Measurements from ENCODE around the gene SYT6.

Gene SYT6, protein sequence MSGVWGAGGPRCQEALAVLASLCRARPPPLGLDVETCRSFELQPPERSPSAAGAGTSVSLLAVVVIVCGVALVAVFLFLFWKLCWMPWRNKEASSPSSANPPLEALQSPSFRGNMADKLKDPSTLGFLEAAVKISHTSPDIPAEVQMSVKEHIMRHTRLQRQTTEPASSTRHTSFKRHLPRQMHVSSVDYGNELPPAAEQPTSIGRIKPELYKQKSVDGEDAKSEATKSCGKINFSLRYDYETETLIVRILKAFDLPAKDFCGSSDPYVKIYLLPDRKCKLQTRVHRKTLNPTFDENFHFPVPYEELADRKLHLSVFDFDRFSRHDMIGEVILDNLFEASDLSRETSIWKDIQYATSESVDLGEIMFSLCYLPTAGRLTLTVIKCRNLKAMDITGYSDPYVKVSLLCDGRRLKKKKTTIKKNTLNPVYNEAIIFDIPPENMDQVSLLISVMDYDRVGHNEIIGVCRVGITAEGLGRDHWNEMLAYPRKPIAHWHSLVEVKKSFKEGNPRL
- 0 to 0.22 (median 0.19) reads per million in 3 experiments for total RNA-seq

DNA sequence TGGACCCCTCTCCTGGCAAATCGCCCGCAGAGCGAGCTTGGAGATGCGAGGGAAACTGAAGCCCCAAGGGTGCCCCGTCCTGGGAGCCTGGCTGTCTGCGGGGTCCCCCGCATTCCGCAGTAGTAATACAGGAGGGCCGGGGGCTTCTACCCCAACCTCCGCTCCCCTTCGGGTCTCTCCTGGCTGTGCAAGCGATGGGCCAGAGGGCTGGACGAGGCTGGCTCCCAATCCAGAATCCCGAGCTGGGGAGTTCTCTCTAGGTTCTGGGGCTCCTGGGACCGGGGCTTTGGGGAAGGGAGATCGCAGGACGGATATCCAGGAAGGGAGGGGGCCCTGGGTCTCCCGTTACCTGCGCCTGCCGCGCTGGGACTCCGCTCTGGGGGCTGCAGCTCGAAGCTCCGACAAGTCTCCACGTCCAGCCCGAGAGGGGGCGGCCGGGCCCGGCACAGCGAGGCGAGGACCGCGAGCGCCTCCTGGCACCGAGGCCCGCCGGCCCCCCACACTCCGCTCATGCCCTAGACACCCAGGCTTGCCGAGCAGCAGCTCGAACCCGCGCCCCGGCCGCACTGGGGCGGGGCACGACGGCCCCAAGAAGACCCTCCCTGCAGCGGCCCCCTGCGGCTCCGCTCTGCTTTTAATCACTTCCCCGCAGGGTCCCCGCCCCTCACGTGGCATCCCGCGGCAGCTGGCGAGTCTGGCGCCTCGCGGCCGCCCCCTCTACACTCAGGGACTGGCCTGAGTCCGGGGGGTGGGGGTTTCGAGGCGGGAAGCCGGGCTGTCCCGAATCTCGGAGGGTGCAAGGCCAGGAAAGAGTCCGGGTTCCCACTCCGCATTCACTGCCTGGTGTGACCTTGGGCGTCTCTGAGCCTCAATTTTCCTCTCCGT, at the start of gene SYT6:
SYT6 (minus strand) TSS at position 609 of the 885 bp plus-strand sequence; CDS start at position 512, 97 bp downstream.
- DNase-seq: no peak

DNA sequence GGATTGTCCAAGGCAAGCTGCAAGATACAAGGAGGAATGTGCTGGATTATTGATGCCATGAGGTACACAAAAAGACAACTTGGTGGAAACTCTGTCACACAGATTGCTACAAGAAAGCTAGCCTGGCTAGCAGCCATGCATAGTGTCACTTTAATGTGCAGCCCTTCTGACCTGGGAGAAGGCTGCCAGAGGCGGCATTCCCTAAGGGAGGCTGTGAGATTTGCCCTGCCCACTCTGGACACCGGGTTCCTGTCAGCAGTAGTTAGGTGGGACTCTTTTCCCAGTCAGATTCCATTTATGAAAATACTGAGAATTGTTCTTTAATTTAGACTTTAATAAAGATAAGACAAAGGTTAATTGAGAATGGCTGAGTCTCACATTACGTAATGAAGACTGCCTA, 47.8 kb upstream of the SYT6 start:
- DNase-seq: no peak

DNA sequence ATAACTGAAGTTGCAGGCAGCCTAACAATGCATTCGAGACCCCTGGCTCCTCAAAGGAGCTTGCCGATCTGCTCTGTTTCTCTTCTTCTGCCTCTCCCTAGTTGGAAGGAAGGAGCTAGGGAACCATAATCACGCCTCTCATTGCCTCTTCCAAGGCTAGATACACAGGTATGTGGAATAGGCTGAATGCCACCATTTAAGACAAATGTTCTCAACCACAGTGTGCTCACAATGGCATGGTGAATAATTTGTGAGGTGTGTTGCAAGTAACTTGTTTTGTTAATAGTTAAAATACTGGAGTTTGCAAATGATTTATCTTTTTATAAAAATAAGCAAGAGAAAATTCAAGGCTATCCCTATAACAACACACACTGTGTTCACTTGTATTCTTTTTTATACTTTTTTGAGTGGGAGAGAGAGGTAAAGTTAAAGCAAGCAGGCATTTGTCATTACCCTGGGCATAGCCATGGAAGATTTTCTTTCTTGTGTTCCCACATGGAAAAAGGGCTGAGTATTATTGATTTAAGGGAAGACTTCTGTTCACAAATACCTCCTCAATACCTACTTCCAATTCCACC, 45.4 kb upstream of the SYT6 start:
- no peak for DNase-seq

DNA sequence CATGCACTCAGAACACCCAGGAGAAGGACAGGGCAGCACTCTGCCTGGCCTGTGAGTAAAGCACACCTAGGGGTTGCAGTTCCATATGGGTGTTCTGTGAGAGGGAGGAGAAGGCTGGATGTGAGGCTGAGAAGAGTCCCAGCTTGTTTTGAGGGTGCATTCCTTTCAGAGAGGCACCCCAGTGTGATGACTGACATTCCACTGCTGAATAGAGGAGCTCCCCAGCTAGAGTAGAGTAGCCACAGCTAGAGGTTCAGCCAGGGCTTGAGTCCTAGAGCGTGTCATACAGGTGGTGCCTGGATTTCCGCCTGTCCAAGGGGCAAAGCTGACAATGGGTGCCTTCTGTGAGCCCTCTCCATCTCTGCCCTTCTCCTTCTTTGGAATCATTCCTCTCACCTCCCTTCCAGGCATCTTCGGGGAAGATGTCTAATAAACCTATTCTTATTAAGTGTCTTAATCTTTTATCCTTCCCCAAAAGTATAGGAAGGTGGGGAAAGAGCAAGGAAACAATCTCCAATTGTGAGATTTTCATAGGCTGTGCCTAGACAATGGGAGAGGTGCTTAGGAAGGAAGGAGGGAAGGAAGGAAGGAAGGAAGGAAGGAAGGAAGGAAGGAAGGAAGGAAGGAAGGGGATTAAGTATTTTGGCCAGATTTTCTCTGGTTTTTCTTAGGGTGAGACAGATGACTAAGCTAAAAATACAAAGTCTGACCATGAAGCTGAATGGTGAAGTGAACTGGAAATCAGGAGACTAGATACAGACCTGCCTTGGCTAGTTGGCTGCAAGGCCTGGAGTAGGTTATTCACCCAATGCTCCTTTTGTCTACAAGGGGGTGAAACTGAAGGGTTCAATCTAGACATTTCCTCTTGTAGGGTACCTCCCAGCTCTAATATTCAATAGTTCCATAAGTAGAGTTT, 43.6 kb upstream of the SYT6 start:
- DNase-seq: no peak

DNA sequence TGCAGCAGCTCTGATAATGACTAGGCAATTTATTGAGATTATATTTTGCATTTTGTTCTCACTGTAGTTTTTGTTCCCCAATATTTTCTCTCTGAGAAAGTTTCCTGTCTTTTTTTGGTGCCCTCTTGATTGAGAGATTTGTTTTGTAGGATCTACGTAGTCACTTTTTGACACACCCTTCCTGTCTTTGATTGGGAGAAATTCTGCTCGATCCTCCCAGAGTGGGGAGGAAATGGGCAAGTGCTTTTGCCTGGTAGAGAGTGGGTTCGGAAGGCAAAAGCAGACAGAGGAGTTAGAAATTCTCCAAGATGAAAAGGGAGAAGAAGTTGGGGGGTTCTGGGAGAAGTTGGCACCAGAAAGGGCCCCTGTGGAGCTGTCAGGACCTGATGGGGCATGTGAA, 42.1 kb upstream of the SYT6 start:
- DNase-seq: no peak

DNA sequence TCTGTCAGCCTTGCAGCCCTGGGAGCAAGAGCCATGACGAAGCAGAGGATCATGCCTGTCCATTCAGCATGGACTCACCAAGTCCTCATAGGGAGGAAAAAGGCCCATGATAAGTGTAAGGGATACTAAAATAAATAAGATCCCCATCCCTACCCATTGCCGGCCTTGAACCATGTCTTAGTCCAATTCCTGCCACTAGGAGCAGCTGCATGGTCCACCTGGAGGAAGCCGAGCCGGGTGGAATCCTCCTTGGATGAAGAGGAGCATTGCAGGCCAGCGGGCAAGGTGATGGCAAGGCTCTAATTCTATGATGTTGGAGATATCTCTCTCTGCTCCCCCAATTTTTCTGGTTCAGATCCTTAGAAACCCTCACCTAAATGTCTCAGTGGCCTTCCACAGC, 38.7 kb upstream of the SYT6 start:
- DNase-seq: no peak

DNA sequence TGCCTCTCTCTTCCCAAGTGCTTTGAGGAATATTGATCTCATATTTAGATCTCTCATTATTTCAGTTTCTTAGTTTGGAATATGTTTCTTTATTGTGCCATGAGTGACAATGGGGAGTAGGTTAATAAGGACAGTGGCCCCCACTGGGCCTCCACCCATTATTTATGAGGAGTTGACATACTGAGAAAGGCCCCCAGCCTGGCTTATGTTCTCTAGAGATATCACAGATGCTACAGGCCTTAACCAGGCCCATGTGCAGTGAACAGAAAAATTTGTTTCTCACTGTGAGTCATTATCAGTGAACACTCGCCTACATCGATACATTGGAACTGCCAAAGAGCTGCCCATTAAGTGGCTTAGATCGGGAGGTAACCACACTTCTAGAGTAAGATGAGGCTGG, 35.7 kb upstream of the SYT6 start:
- no peak for DNase-seq

DNA sequence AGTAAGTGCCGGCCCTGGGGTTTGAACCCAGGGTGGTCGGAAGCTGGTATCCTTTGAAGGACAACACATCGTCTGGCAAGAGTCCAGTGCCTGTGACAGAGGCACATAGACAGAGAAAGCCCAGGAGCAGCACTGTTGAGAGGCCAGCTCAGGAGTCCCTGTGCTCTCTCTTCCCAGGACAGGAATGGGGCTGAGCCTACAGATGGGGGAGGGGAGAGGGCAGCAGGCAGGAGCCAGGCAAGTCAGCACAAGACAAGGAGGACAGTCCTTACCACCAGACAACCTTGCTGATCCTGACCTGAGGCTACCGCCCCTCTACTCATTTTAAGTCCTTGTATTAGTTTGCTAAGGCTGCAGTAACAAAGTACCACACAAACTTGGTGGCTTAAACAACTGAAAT, 27.7 kb upstream of the SYT6 start:
- DNase-seq: no peak

DNA sequence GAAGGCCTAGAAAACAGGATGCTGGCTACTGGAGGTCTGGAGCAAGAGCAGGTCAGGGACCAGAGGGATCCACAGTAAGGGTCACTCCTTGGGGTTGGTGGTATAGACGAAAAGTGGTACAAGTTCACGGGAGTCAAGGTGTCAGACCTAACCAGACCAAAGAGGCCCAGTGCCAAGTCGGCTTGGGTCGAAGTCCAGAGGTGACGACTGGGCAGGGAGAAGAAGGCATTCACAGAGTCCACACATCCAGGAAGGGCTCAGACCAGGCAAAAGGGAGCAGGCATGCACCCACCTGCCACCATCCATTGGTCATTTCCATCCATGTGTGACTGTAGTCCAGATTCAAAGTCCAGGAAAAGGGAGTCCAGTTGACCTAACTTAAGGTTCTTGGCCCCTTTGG, 27.1 kb upstream of the SYT6 start:
- DNase-seq: no peak

DNA sequence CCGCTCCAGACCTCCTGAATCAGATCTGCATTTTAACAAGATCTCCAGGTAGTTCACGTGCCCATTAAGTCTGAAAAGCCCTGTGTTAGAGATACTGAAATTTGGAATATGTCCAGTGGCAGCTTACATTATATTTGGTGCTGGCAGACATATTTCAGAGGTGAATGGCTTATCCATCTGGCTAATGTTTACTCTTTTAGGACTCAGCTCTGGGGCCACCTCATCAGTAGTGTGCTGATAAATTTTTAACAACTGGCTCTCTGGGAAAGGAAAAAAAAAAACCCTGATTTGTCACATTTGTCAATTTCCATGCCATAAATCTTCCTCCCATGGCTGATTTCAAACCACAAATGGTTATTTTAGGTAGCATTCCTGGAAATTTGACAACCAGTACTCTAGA, 25.3 kb upstream of the SYT6 start:
- no peak for DNase-seq

DNA sequence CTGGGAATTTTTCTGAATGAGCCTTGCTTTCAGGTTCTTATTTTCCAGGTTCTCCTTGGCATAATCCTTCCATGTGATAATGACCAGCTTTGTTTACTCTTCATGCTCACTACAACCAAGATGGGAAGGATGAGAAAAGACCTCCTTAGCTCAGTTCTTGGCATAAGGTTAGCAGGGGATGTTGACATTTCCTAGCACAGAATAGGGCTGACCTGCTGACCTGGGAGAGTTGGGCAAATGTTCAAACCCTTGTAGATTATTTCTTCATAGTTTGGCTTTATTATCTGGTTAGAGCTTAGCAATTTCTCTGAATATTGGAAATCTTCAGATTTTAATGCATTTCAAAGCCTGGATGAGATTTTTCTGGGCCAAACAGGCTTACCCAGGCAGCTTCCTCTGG, 23.6 kb upstream of the SYT6 start:
- DNase-seq: no peak

DNA sequence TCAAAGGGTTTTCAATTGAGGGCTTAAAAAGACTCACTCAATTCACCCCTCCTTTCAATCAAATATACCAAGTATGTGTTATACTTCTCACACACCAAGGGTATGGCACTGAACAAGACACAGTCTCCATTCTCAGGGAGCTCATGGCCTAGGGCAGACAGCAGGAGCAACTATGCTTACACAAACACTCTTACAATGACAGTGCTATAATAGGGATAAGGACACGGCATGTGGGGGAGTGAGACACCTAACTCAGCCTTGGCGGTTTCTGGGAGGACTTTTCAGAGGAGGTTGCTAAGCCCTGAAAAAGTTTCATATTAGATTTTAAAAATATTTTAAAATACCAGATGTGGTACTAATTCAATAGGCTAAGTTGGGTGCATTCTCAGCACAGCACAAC, 22.7 kb upstream of the SYT6 start:
- no peak for DNase-seq

DNA sequence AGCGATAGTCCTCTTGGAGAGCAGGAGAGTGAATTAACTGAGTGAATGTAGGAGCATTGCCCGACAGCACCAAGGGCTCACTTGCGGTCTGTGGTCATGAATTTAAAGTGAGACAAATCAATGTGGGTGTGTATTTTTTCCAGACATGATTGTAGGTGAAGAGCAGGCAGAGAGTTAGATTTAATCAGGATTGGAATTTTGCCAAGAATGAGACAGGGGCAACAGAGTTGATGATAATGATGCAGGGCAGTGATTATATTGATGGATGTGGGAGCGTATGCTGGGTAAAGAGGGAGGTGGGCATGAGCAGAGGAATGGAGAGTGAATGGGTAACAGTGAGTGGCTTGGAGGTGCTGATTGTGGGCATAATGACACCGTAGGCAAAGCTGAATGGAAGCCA, 20.0 kb upstream of the SYT6 start:
- DNase-seq: no peak

DNA sequence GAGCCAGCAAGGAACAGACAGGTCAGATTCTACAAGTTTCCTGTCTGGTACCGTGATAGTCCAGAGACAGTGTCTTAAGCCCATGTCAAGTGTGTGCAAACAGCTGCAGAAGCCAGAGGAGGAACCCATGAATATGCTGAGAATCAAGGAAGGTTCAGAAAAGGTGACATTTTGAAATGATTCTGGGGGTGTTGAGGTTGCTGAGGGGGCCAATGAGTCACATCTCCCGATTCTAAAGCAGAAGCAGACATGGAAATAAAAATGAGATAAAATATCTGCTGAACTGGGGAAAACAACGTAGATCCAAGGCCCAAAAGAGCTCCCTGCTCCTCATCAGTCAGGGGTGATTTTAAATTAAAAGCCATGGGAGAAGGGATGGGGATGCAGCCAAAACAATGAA, 15.8 kb upstream of the SYT6 start:
- no peak for DNase-seq

DNA sequence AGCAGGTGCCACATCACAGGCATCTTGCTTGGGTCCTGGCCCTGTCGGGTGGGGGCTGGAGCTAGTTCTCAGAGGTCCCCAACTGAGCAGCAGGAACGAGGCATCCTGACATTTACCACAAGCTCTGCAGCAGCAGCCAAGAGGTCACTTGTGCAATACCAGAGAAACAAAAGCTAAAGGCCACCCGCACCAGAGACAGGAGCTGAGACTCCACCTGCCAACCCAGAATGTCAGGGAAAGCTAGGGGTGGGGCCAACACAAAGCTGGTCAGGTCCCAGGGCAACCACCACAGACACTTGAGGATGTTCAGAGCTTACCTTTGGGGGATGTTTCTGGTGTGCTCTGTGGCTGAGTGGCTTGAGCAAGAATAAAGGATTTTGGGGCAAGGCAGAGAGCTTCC, 13.6 kb upstream of the SYT6 start:
- no peak for DNase-seq

DNA sequence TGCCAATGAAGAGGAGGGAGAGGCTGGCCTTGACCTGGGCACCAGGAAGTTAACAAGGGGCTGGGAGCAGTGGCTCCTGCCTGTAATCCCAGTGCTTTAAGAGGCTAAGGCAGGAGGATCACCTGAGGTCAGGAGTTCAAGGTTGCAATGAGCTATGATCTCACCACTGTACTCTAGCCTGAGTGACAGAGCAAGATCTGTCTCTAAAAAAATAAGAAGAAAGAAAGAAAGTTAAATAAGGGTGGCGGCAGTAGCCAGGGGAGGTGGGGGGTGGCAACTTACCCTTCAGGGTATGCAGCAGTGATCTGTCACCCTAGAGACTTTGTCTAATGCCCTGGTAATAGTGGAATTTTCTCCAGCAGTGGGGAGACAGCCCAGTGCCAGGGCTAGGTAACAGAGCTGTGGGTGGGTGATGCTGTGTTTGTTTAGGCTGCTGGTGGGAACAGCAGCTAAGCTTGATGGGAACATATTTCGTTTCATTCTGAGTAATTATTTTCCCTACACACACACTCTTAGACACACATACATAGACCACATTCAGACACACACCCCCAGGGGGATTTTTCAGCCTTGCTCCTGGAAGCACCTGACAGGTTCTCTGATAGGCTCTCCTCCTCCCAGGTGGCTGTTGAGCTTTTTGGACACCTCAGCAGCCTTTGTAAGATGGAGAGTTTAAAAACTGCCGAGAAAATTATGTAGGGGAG, 11.3 kb upstream of the SYT6 start:
- DNase-seq: no peak

DNA sequence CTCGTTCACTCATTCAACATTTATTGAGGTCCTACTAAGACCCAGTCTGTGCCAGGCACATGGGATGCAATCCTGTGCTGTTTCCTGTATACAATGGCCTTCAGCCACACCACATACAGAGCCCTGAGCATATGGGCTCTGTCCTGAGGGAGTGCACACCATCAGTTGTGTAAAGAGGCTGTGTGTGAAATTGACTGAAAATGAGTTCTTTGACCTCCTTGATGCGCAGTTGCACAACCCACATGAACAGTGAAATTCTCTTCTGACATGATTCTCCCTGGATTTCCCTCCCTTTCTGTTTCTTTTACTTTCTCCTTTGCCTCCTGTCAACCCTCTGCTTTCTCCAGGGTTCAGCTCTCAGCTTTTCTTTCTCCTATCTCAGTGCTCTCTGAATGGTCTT, 6.3 kb upstream of the SYT6 start:
- no peak for DNase-seq

DNA sequence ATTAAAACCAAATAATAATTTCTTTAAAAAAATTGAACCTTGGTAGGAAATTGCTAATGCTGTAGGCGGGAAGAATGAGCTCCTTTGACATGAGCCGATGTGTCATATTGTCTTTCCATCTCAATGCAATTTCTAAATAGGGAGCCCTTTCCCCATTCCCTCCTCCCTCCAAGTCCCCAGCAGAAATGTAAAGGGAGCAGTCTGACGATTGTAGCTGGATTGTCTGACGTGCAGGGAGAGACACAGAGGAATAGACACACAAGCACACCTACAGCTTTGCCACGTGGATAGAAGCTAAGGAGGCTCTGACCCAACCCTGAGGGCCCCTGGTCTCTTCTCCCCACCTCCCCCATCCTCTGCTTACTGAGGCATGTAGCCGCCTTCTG, 3.6 kb upstream of the SYT6 start:
- no peak for DNase-seq

DNA sequence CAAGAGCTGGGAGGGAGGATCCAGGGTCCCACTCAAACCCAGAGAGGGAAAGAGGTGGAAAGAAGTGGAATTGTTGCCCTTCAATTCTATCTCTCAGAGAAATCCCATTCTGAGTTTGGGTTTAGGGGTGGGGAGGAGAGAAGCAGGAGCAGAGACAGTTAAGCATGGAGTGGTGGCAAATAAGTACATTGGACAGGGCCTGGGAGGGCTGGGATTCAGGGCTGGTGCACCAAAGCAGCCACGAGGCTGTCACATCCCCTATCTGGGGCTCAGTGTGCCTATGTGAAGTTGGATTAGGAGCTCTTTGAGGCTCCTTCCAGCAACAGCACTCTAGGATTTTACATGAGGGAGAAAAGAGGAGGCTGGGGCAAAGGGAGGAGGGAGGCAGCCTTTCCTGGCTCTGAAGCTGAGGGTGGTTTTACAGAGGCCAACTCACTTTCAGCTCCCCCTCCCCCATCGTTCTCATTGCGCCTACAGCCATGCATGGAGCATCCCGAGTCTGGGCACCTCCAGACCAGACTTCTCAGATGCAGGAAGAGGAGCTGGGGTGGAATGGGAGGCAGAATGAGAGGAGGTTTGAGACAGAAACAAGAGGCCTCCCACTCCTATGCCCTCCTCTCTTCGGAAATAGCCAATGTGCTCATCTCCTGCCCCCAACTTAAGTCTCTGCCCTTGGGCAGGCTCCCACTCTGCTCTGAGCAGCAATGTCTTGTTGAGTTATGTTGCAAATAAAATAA, 3.0 kb upstream of the SYT6 start:
- no peak for DNase-seq

DNA sequence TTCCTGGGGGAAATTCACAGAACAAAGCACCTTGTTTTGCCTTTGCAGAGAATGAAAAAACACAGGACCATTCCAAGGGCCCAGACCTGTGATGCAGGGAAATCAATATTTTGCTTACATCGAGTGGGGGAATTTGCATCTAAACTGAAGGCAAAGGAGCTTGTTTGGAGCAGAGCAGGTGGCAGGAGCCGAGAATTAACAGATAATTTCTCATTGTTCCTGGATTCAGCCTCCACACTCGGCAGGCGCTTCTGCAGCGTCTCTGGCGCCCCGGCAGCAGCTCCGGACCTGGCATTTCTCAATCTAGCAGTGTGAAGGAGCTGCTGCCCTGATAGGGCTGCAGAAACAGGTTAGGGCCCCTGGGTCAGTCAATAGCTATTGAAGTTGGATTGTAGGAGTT, 2.0 kb upstream of the SYT6 start:
- no peak for DNase-seq

DNA sequence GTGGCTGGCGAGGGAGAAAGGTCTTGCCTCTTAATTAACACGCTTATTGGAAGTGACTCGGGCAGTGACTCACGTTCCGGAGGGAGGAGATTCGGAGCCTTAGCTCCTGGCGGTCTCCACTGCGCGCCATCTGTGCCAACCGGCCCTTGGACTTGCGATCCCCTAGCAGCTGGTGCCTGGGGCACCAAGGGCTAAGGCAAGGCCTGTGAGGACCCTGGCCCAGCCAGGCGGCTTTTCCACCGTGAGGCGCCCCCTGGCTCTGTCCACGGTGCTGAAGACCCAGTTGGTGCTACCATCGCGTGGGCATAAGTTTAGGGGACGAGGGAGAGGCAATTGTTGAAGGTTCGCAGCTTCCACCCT, 1.3 kb upstream of the SYT6 start:
- DNase-seq: no peak

All from central memory CD4-positive, alpha-beta T cell (primary cell).